Epithelial cell of esophagus (primary cell): ENCODE data around the gene NFYA.

Experiments
- DNase-seq: peaks from one replicate; pipeline ENCODE4 v3.0.0; 2010; ENCODE audit warnings: low read depth
- H3K4me3 ChIP-seq: 2 replicates; pipeline ENCODE4 v1.5.1; 2011; ENCODE audit warnings: mild to moderate bottlenecking, low read length, control low read depth
- TF ChIP-seq, protein P1 (sequence below): IDR thresholded peaks from 2 replicates; pipeline ENCODE4 v1.5.1; 2011; ENCODE audit warnings: low read depth, mild to moderate bottlenecking, low read length, control low read depth, inconsistent platforms; ENCODE audit not compliant: insufficient read depth; ENCODE audit errors: missing control alignments

NFYA gene

GRCh38 chr6:41046084-41046483 is 26.7 kb upstream of the NFYA start:
- TF ChIP-seq, protein P1, sequence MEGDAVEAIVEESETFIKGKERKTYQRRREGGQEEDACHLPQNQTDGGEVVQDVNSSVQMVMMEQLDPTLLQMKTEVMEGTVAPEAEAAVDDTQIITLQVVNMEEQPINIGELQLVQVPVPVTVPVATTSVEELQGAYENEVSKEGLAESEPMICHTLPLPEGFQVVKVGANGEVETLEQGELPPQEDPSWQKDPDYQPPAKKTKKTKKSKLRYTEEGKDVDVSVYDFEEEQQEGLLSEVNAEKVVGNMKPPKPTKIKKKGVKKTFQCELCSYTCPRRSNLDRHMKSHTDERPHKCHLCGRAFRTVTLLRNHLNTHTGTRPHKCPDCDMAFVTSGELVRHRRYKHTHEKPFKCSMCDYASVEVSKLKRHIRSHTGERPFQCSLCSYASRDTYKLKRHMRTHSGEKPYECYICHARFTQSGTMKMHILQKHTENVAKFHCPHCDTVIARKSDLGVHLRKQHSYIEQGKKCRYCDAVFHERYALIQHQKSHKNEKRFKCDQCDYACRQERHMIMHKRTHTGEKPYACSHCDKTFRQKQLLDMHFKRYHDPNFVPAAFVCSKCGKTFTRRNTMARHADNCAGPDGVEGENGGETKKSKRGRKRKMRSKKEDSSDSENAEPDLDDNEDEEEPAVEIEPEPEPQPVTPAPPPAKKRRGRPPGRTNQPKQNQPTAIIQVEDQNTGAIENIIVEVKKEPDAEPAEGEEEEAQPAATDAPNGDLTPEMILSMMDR: no peak
- DNase-seq: no peak
- no peak overlapping the region for H3K4me3 ChIP-seq

DNA sequence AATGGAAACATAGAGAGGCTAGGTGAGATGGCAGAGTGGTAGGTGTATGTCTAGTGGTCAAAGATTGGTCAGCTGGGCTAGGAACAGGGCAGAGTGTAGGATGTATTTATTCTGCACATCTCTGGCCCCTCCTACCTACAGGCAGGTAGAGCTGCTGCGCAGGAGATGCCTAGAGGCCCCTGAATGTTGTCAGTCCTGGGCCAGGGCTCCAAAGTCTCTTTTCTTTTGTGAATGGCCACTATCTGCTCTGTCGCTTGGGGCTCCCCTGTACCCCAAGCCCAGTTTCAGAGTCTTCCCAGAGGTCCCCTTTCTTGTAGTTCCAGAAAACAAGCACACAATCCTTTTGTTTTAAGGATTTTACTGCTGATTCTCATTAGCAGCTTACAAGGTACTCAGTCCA is 25.5 kb upstream of the NFYA start:
- no peak overlapping the region for H3K4me3 ChIP-seq
- DNase-seq: no peak
- TF ChIP-seq, protein P1: no peak

- TF ChIP-seq, protein P1: no peak
- no peak for DNase-seq
Measured at GRCh38 chr6:41047745-41048732, 24.7 kb upstream of the NFYA start.

DNA sequence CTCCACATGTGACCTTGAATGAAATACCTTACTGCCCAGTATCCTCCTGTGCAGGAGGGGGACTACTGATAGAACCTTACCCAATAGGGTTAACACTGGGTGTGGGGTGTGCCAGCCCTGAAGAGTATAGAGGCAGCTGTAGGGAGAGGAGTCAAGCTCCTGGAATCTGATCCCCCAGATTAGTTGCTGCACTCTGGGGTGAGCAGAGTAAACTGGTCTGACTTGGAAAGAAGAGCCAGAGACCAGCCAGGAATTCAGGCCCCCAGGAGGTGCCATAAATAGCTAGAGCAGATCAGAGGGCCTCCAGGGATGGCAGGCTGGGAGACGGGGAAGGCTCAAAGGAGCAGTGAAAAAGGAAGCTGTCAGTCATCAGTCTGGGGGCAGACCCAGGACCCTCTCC is 23.3 kb upstream of the NFYA start:
- H3K4me3 ChIP-seq: no peak overlapping the region
- TF ChIP-seq, protein P1: no peak
- DNase-seq: peak; percentile 18

More at GRCh38 chr6:41047745-41048732, 24.7 kb upstream of the NFYA start:
- no peak overlapping the region for H3K4me3 ChIP-seq

DNA sequence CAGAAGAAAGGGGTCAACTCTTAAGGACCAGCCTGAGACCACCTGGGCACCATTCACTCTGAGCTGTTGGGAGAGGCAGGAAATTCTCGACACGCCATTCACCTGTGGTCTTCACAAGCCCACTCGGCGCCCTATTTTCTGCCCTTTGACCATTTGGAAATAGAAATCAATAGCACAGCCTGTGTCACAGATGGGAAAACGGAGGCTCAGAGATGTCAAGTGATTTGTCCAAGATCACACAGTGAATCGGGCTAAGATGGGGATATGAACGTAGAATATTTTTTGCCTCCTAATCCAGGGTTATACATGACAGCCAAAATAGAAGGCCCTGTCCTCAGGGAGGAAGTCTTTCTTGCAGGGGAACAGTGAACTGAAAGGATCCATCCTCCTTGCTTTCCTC is 22.8 kb upstream of the NFYA start:
- DNase-seq: no peak
- TF ChIP-seq, protein P1: no peak
- no peak overlapping the region for H3K4me3 ChIP-seq

DNA sequence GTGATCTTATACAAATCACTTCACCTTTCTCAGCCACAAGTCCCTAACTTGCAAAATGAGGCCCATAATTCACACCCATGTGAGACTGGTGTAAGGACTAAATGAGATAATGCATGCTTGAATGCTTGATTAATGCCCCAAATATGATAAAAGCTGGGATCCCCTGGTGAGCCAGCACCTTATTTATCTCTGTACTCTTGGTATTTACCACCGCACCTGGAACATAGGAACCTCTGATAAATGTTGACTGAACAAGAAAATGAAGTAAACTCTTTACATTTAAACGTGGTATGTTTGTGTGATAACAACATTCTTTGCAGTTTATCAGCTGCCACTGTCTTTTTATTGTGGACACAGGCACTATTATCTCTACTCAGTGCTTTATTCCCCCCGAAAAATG is 22.2 kb upstream of the NFYA start:
- no peak for DNase-seq
- no peak overlapping the region for H3K4me3 ChIP-seq
- TF ChIP-seq, protein P1: no peak
